ENCODE results near the gene MRPS11.
"Not testable (repeated sequence)": the region's sequence is repeated elsewhere in the genome, so short reads cannot be mapped to it uniquely, and the experiment has no call there.

Gene MRPS11

GRCh38 chr15:88454867-88455810 lies 12.4 kb upstream of the MRPS11 start:
- DNase-seq: peak in 51 of 58 donors; percentile 6 to 66 (median 31)

GRCh38 chr15:88456733-88457132 lies 10.8 kb upstream of the MRPS11 start:
- no peak for DNase-seq

- no peak for DNase-seq
Measured at GRCh38 chr15:88463870-88464532, 3.5 kb upstream of the MRPS11 start.

- DNase-seq: no peak
Measured at GRCh38 chr15:88465633-88466224, 1.8 kb upstream of the MRPS11 start.

GRCh38 chr15:88467935-88468528 lies 524 bp downstream of the MRPS11 start:
- DNase-seq: no peak

GRCh38 chr15:88468721-88469120 lies 1.2 kb downstream of the MRPS11 start:
- DNase-seq: not testable (repeated sequence)

GRCh38 chr15:88469321-88469720 lies 1.8 kb downstream of the MRPS11 start:
- no peak for DNase-seq

GRCh38 chr15:88470625-88471372 lies 3.3 kb downstream of the MRPS11 start:
- no peak for DNase-seq

GRCh38 chr15:88472225-88472624 lies 4.7 kb downstream of the MRPS11 start:
- no peak for DNase-seq

- DNase-seq: not testable (repeated sequence)
Measured at GRCh38 chr15:88473661-88474293, 6.3 kb downstream of the MRPS11 start.

GRCh38 chr15:88476635-88477060 lies 9.1 kb downstream of the MRPS11 start:
- DNase-seq: peak in 39 of 58 donors; percentile 10 to 77 (median 36)

GRCh38 chr15:88477126-88477525 lies 9.6 kb downstream of the MRPS11 start:
- no peak for DNase-seq

- no peak for DNase-seq
Measured at GRCh38 chr15:88477904-88478303, 10.4 kb downstream of the MRPS11 start.

GRCh38 chr15:88479169-88479568 lies 11.7 kb downstream of the MRPS11 start:
- DNase-seq: no peak

GRCh38 chr15:88480981-88481380 lies 13.5 kb downstream of the MRPS11 start:
- DNase-seq: peak in 23 of 58 donors; percentile 11 to 74 (median 41)

- no peak for DNase-seq
Measured at GRCh38 chr15:88482263-88482662, 14.8 kb downstream of the MRPS11 start.

- DNase-seq: peak in 9 of 58 donors; percentile 17 to 55 (median 27)
Measured at GRCh38 chr15:88484682-88485331, 17.3 kb downstream of the MRPS11 start.

- no peak for DNase-seq
Measured at GRCh38 chr15:88487178-88487795, 19.8 kb downstream of the MRPS11 start.
